NCI-H187 (cell line): ENCODE measurements around the gene SMKR1.
"Not testable (repeated sequence)": the region's sequence is repeated elsewhere in the genome, so short reads cannot be mapped to it uniquely, and the experiment has no call there.

Experiments used
- DNase-seq, 2 experiments: peaks; one replicate each; lab custom pipeline; 2025; lab: John Stamatoyannopoulos, UW

The SMKR1 gene

GRCh38 chr7:129482781-129483180 is 19.6 kb upstream of the SMKR1 start:
- DNase-seq: no peak

- DNase-seq: no peak
Measured at GRCh38 chr7:129489491-129489890, 12.8 kb upstream of the SMKR1 start.

GRCh38 chr7:129492391-129492790 is 9.9 kb upstream of the SMKR1 start:
- DNase-seq: no peak

- no peak for DNase-seq
Measured at GRCh38 chr7:129493555-129493954, 8.8 kb upstream of the SMKR1 start.

GRCh38 chr7:129494041-129494440 is 8.3 kb upstream of the SMKR1 start:
- no peak for DNase-seq

GRCh38 chr7:129495987-129496386 is 6.3 kb upstream of the SMKR1 start:
- no peak for DNase-seq

GRCh38 chr7:129496653-129497052 is 5.7 kb upstream of the SMKR1 start:
- no peak for DNase-seq

GRCh38 chr7:129497156-129497555 is 5.2 kb upstream of the SMKR1 start:
- no peak for DNase-seq

GRCh38 chr7:129498021-129498420 is 4.3 kb upstream of the SMKR1 start:
- DNase-seq: no peak

GRCh38 chr7:129499999-129500398 is 2.3 kb upstream of the SMKR1 start:
- no peak for DNase-seq

- DNase-seq: no peak
Measured at GRCh38 chr7:129502708-129503685, 666 bp downstream of the SMKR1 start.

GRCh38 chr7:129503725-129504124 is 1.4 kb downstream of the SMKR1 start:
- DNase-seq: no peak

- no peak for DNase-seq
Measured at GRCh38 chr7:129512192-129512591, 9.9 kb downstream of the SMKR1 start.

GRCh38 chr7:129513546-129513945 is 11.2 kb downstream of the SMKR1 start:
- no peak for DNase-seq

- no peak for DNase-seq
Measured at GRCh38 chr7:129514683-129515082, 12.4 kb downstream of the SMKR1 start.

- no peak for DNase-seq
Measured at GRCh38 chr7:129515381-129515780, 13.1 kb downstream of the SMKR1 start.

GRCh38 chr7:129517931-129518330 is 15.6 kb downstream of the SMKR1 start:
- no peak for DNase-seq

GRCh38 chr7:129519464-129519863 is 17.1 kb downstream of the SMKR1 start:
- DNase-seq: no peak

- DNase-seq: no peak
Measured at GRCh38 chr7:129522088-129522970, 20.0 kb downstream of the SMKR1 start.

GRCh38 chr7:129522971-129523340 is 20.6 kb downstream of the SMKR1 start:
- no peak for DNase-seq

GRCh38 chr7:129523924-129524323 is 21.6 kb downstream of the SMKR1 start:
- no peak for DNase-seq

GRCh38 chr7:129524405-129524804 is 22.1 kb downstream of the SMKR1 start:
- DNase-seq: not testable (repeated sequence)
